HG03342 (cell line): ENCODE data around the gene DNAJB6.

Experiments
- ATAC-seq: cut with Tn5 transposase; IDR thresholded peaks from one replicate; pipeline ENCODE4 v1.9.1; 2021; ENCODE audit warnings: mild to moderate bottlenecking, moderate library complexity; ENCODE audit not compliant: unreplicated experiment

DNAJB6 gene

DNA sequence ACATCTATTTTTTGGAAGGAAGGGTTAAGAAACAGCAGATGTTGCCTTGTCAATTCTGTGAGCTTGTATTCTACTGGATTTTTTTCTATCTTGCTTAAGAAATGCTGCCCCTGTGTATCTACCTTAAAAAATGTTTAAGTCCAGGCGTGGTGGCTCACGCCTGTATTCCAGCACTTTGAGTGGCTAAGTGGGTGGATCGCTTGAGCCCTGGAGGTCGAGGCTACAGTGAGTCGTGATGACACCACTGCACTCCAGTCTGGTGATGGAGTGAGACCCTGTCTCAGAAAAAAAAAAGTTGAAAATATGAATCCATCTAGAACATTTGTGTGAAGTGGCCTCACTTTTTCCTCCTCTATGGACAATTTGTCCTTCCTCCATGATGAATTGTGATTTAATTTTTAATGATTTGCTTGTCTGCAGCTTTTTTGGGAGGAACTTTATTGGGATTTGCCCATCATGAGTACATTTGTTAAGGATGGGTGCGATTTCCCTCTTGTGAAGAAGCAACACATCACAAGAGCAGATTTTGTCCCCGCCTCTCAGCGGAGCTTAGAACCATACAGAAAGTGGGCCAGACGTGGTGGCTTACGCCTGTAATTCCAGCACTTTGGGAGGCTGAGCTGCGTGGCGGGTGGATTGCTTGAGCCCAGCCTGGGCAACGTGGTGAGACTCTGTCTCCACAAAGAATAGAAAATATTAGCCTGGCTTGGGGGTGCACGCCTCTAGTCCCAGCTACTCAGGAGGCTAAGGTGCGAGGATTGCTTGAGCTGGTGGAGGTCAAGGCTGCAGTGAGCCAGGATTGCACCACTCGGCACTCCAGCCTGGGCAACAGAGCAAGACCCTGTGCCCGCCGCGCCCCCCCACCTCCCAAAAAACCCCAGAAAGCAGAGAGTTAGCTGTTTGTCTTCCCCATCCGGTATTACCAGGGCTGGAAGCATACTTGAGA is 57.7 kb downstream of the DNAJB6 start:
- ATAC-seq, result no peak

GRCh38 chr7:157395206-157395605 is 58.4 kb downstream of the DNAJB6 start:
- no peak for ATAC-seq

- ATAC-seq, result no peak
Measured at GRCh38 chr7:157396316-157397035, 59.7 kb downstream of the DNAJB6 start.

DNA sequence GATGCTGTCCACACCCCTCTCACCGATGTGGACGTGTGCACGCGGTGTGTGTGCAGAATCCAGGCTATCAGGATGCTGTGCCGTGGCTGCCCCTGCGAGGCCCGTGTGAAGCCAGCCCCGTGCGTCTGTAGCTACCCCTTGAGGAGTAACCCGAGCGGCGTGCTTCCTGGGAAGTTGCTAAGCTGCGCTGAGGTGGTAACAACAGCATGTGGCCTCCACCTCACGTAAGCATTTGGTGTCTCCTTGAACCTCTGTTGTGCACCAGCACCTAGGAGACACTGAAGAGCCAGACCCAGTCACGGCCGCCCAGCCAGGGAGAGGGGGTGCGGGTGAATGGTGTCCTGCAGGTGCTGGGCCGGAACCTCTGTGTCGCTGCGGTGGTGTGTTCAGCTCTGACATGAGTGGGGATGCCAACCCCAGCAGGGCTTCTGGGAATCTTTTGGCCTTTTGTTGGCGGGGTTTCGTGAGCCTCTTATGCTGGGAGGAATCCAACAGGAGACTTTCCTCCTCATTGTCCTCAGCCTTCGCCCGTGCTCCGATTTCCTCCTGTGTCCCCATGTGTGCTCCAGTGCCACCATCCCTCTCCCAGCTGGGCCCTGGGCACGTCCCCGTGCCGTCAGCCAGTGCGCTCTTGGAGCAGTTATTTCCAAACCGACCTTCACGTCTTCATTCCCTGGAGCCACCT is 60.4 kb downstream of the DNAJB6 start:
- no peak for ATAC-seq

GRCh38 chr7:157397731-157398691 is 61.2 kb downstream of the DNAJB6 start:
- ATAC-seq, result no peak

DNA sequence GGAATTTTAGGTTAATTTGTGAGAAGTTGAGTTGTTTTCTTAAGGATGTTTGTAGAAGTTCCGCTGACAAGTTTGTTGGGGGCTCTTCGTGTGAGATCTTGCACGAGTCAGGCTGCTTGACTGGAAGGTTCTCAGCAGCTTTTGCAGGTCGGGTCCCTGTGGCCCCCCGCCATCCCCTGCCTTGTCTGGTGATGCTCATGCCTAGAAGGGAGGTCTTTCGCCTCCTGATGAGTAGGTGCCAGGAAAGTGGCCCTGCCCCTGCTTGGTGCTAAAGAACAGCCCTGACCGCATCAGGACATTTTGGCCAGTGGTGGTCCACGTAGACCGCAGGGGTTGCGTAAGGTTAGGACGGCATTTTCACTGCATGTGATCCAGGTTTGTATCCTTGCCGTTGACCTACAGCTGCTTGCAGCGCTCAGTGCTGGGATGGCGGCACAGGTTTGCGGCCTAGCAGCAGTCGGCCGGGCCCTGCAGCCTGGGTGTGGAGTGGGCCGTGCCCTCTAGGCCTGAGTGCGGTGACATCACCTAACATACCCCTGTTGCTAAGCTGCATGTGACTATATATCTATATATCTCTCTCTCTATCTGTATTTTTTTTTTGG is 62.4 kb downstream of the DNAJB6 start:
- ATAC-seq, result no peak

DNA sequence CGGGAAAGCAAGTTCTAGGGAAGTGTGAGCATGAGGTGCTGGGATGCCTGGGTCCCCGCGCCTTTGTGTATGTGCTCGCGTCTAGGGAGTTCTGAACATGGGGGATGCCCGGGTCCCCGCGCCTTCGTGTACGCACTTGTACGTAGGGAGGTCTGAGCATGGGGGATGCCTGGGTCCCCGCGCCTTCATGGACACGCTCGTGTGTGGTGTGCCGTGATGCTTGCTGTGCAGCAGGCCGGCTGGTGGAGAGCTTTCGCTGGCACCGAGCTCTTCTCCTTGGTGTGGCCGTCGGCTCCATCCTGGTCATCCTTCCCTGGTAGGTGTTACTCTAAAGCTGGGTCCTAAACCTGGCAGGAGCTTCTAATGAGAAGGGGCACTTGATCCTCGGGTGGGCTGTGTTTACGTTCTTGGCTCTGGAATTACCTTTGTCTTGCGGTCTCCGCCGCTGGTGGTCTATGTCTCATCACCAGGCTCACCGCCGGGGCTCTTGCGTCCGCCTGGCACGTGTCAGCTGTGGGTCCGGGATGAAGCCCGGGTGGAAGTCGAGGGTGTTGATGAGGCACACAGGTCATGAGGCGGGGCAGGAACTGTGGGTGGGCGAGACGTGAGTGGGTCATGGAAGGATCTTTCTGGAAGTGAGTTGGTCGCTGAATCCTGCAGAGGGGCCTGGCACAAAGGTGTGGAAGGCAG is 63.5 kb downstream of the DNAJB6 start:
- ATAC-seq, result no peak

GRCh38 chr7:157401567-157402387 is 65.0 kb downstream of the DNAJB6 start:
- no peak for ATAC-seq

- no peak for ATAC-seq
Measured at GRCh38 chr7:157402388-157402703, 65.5 kb downstream of the DNAJB6 start.

GRCh38 chr7:157402911-157403534 is 66.2 kb downstream of the DNAJB6 start:
- ATAC-seq, result no peak

GRCh38 chr7:157403646-157404401 is 67.0 kb downstream of the DNAJB6 start:
- ATAC-seq, result no peak

GRCh38 chr7:157404845-157405481 is 68.2 kb downstream of the DNAJB6 start:
- no peak for ATAC-seq

- no peak for ATAC-seq
Measured at GRCh38 chr7:157405501-157405900, 68.7 kb downstream of the DNAJB6 start.

- ATAC-seq, result no peak
Measured at GRCh38 chr7:157405914-157406810, 69.4 kb downstream of the DNAJB6 start.

- ATAC-seq, result no peak
Measured at GRCh38 chr7:157406971-157407370, 70.2 kb downstream of the DNAJB6 start.
